ENCODE measurements around the gene ZNF532. TPM values are rescaled to one million over a fixed set of nuclear protein-coding genes. Genes with fewer than 3 reads are reported as not detected.

ZNF532 gene
- total RNA-seq, 1 experiment from 2014 or later = 21.1 TPM

GRCh38 chr18:58893388-58894099 lies 28.9 kb downstream of the ZNF532 start:
- H3K4me3 ChIP-seq = no peak overlapping the region
- H4K20me1 ChIP-seq (ENCODE audit: insufficient read depth) = no peaks in the 10 kb centered on the region
- CTCF ChIA-PET = no interaction called here
- intact Hi-C loops (cut with micrococcal nuclease; ENCODE audit: unreplicated experiment) = no loop called here
- no peaks in the 10 kb centered on the region for H3K79me2 ChIP-seq (ENCODE audit: low read depth)
- no TSS peak for BruUV-seq (replicated peaks)
- no peaks in the 10 kb centered on the region for H3F3A ChIP-seq (ENCODE audit: insufficient read depth, low read depth)
- no peak overlapping the region for H3K4me2 ChIP-seq
- H3K9me2 ChIP-seq (ENCODE audit: insufficient read depth) = no peaks in the 10 kb centered on the region
- TF ChIP-seq CTCF (conservative IDR thresholded peaks at IDR 0.05) = no peak
- POLR2A ChIA-PET (ENCODE audit: unreplicated experiment) = no interaction called here
- H3K9me3 ChIP-seq (ENCODE audit: insufficient read depth, low read depth) = no peaks in the 10 kb centered on the region
- no peaks in the 10 kb centered on the region for H3K36me3 ChIP-seq (ENCODE audit: low read depth)
- H3K27ac ChIP-seq = no peak overlapping the region
- H3K4me1 ChIP-seq (replicated peaks; ENCODE audit: insufficient read depth) = no peaks in the 10 kb centered on the region
- no peak overlapping the region for H2AFZ ChIP-seq
- H3K27me3 ChIP-seq (ENCODE audit: insufficient read depth, low read depth) = no peaks in the 10 kb centered on the region
- DNase-seq = no peak

DNA sequence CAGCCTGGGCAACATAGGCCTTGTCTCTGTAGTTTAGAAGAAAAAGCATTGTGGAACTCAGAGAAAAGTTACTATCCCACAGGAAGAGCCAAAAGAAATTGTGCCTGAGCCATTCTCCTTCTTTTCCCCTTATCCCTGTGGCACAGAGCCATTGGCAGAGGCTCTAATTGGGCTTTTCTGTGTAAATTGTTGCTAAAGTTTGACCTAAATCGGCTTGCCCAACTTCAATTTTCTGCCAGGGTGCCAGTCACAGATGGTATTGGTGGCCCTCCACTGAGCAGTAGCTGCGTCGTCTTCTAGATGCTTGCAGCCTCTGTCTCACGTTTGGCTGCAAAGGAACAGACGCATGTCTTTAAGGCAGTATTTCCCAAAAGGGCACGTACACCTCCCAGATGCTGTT lies 30.3 kb downstream of the ZNF532 start:
- BruUV-seq (replicated peaks) = no TSS peak
- H3K27ac ChIP-seq = no peak overlapping the region
- intact Hi-C loops (cut with micrococcal nuclease; ENCODE audit: unreplicated experiment) = no loop called here

GRCh38 chr18:58895385-58895784 lies 30.7 kb downstream of the ZNF532 start:
- H3K36me3 ChIP-seq (ENCODE audit: low read depth) = no peaks in the 10 kb centered on the region
- H3F3A ChIP-seq (ENCODE audit: insufficient read depth, low read depth) = no peaks in the 10 kb centered on the region
- H3K79me2 ChIP-seq (ENCODE audit: low read depth) = no peaks in the 10 kb centered on the region
- H3K4me2 ChIP-seq = no peak overlapping the region
- BruUV-seq (replicated peaks) = no TSS peak
- no peaks in the 10 kb centered on the region for H4K20me1 ChIP-seq (ENCODE audit: insufficient read depth)
- no peaks in the 10 kb centered on the region for H3K27me3 ChIP-seq (ENCODE audit: insufficient read depth, low read depth)
- no peak for TF ChIP-seq EZH2 (IDR thresholded peaks at IDR 0.05; ENCODE audit: low read depth)
- TF ChIP-seq CTCF (conservative IDR thresholded peaks at IDR 0.05) = no peak
- no peak overlapping the region for H3K4me3 ChIP-seq
- H3K9me2 ChIP-seq (ENCODE audit: insufficient read depth) = no peaks in the 10 kb centered on the region
- CTCF ChIA-PET = no interaction called here
- H2AFZ ChIP-seq = no peak overlapping the region
- no peak overlapping the region for H3K27ac ChIP-seq
- intact Hi-C loops (cut with micrococcal nuclease; ENCODE audit: unreplicated experiment) = no loop called here
- no peaks in the 10 kb centered on the region for H3K4me1 ChIP-seq (replicated peaks; ENCODE audit: insufficient read depth)
- no peaks in the 10 kb centered on the region for H3K9me3 ChIP-seq (ENCODE audit: insufficient read depth, low read depth)
- DNase-seq = no peak
- POLR2A ChIA-PET (ENCODE audit: unreplicated experiment) = no interaction called here

More for the DNA sequence above, 30.3 kb downstream of the ZNF532 start:
- TF ChIP-seq EZH2 (IDR thresholded peaks at IDR 0.05; ENCODE audit: low read depth) = no peak
- TF ChIP-seq CTCF (conservative IDR thresholded peaks at IDR 0.05) = no peak
- POLR2A ChIA-PET (ENCODE audit: unreplicated experiment) = no interaction called here
- Histone ChIP-seq H3K27me3 (ENCODE audit: insufficient read depth, low read depth) (no peaks in the 10 kb centered on the region), H3K79me2 (ENCODE audit: low read depth) (no peaks in the 10 kb centered on the region), H2AFZ (no peak overlapping the region), H3K4me1 (replicated peaks; ENCODE audit: insufficient read depth) (no peaks in the 10 kb centered on the region), H4K20me1 (ENCODE audit: insufficient read depth) (no peaks in the 10 kb centered on the region), H3K4me2 (no peak overlapping the region), H3K4me3 (no peak overlapping the region), H3K9me3 (ENCODE audit: insufficient read depth, low read depth) (no peaks in the 10 kb centered on the region), H3K36me3 (ENCODE audit: low read depth) (no peaks in the 10 kb centered on the region), H3F3A (ENCODE audit: insufficient read depth, low read depth) (no peaks in the 10 kb centered on the region), H3K9me2 (ENCODE audit: insufficient read depth) (no peaks in the 10 kb centered on the region)
- no peak for DNase-seq
- CTCF ChIA-PET = no interaction called here
